C4-2B (cell line): Measurements from ENCODE around the gene CFAP77.
"Not testable (repeated sequence)": the region's sequence is repeated elsewhere in the genome, so short reads cannot be mapped to it uniquely, and the experiment has no call there.

Source experiments
- H3K27ac ChIP-seq: fragments of 450-650 bp; 2 replicates; pipeline ENCODE4 v1.5.1; 2017
- ZFX ChIP-seq: fragments of 450-650 bp; IDR thresholded peaks from 2 replicates; pipeline ENCODE4 v1.6.1; 2017
- TF ChIP-seq, protein P1 (sequence below): fragments of 450-650 bp; conservative IDR thresholded peaks from 2 replicates; pipeline ENCODE4 v1.5.1; 2017; ENCODE audit warnings: mild to moderate bottlenecking

CFAP77 gene

DNA sequence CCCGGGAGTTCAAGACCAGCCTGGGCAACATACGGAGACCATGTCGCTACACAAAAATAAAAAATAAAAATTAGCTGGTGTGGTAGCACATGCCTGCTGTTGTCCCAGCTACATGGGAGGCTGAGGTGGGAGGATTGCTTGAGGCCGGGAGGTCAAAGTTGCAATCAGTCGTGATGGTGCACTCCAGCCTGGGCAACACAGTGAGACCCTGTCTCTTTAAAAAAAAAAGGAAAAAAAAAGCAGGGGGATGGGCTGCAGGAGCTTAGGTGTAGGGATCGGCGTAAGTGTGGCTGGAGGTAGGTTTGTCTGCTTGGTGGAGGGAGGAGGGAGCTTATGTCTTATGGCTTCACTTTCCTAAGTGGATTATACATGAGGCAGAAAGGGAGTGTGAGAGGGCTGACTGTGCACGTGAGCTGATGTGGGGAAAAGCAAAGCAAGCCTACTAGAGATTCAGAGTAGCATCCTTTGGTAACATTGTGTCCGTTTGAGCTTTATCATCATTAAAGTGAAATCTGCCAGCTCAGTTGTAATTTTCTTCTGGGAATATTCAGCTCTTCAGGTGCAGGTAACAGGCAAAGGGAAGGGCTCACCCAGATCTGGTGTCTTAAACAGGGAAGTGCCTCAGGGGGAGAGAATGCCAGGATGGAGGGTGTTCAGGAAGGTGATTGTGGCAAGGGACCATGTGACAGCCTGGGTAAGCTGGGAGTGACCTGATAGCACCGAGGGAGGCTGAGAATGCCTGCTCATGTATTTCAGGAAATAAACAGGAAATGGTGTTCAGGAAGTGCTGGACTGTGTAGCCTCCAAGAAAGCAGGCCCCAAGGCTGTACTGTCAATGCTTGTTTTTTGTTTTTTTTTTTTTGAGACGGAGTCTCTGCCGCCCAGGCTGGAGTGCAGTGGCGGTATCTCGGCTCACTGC lies 37.6 kb upstream of the CFAP77 start:
- TF ChIP-seq, protein P1, sequence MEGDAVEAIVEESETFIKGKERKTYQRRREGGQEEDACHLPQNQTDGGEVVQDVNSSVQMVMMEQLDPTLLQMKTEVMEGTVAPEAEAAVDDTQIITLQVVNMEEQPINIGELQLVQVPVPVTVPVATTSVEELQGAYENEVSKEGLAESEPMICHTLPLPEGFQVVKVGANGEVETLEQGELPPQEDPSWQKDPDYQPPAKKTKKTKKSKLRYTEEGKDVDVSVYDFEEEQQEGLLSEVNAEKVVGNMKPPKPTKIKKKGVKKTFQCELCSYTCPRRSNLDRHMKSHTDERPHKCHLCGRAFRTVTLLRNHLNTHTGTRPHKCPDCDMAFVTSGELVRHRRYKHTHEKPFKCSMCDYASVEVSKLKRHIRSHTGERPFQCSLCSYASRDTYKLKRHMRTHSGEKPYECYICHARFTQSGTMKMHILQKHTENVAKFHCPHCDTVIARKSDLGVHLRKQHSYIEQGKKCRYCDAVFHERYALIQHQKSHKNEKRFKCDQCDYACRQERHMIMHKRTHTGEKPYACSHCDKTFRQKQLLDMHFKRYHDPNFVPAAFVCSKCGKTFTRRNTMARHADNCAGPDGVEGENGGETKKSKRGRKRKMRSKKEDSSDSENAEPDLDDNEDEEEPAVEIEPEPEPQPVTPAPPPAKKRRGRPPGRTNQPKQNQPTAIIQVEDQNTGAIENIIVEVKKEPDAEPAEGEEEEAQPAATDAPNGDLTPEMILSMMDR = no peak
- no peak for TF ChIP-seq ZFX
- H3K27ac ChIP-seq = no peak overlapping the region; the same call in 1 of the 2 replicates

DNA sequence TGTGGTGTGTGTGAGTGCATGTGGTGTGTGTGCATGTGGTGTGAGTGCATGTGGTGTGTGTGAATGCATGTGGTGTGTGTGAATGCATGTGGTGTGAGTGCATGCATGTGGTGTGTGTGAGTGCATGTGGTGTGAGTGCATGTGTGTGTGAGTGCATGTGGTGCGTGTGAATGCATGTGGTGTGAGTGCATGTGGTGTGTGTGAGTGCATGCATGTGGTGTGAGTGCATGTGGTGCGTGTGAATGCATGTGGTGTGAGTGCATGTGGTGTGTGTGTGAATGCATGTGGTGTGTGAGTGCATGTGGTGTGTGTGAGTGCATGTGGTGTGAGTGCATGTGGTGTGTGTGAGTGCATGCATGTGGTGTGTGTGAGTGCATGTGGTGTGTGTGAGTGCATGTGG lies 32.2 kb upstream of the CFAP77 start:
- H3K27ac ChIP-seq = not testable (repeated sequence)

DNA sequence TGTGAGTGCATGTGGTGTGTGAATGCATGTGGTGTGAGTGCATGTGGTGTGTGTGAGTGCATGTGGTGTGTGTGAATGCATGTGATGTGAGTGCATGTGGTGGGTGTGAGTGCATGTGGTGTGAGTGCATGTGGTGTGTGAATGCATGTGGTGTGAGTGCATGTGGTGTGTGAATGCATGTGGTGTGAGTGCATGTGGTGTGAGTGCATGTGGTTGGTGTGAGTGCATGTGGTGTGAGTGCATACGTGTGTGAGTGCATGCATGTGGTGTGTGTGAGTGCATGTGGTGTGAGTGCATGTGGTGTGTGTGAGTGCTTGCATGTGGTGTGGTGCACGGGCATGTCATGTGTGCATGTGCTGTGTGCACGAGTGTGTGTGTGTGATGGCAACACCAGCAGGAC lies 31.6 kb upstream of the CFAP77 start:
- not testable (repeated sequence) for H3K27ac ChIP-seq

DNA sequence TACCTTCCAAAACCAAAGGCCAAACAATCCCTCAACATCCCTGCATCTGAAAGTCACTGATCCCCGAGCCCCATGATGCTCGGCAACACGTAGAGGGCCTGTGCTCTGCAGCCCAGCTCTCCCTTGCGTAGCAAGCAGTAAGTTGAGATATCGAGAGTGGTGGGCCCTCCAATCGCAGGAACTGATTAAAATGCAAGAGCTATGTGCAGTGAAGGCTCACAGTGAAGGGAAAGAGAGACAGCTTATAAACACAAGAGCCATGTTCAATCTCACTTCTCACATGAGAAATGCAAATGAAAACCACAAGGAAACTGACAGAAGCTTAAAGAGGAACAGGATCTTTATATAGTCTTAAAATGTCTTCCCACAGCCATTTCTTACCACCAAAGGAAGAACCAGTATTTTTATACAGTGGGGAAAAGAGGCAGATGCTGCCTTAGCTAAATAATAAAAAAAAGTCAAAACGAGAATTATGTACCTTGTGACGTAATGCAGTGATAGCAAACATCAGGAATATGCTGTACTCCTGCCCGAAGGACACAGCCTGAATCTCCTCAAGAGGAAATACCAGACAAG lies 28.0 kb upstream of the CFAP77 start:
- peak overlapping the region; percentile 55 for H3K27ac ChIP-seq
- TF ChIP-seq ZFX = no peak
- TF ChIP-seq, protein P1 = no peak

DNA sequence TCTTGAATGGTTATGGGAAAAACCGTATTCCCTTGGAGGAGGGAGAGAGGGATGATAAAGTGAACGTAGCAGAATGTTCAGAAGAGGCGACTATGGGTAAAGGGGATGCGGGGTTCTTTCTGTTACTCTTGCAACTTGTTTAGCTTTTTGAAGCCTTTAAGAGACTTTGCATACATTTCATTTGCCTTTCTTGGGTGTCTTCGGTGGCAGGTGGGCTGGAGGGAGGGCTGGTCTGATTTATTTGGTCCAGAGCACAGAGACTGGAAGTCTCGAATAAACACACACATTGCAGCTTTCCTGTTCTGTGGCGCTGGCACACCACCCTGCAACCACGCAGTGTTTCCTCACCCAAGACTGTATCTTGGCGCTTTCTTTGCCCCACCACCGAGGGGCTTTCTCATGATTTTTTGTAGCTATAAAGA lies 26.5 kb upstream of the CFAP77 start:
- H3K27ac ChIP-seq = no peak overlapping the region
- no peak for TF ChIP-seq ZFX
- TF ChIP-seq, protein P1 = no peak

DNA sequence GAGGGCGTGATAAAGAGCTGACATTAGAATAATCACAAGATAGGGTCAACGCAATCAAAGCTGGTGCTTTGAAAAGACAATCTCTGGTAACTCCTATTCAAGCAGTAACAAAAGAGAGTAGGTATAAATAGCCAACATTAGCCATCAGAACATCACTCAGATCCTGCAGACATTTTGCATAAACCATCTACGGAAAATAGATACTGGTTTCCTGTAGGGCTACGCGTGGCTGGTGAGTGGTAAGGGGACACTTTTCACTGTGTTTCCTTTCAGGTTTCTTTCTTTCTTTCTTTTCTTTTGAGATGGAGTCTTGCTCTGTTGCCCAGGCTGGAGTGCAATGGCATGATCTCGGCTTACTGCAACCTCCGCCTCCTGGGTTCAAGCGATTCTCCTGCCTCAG lies 25.6 kb upstream of the CFAP77 start:
- no peak overlapping the region for H3K27ac ChIP-seq

DNA sequence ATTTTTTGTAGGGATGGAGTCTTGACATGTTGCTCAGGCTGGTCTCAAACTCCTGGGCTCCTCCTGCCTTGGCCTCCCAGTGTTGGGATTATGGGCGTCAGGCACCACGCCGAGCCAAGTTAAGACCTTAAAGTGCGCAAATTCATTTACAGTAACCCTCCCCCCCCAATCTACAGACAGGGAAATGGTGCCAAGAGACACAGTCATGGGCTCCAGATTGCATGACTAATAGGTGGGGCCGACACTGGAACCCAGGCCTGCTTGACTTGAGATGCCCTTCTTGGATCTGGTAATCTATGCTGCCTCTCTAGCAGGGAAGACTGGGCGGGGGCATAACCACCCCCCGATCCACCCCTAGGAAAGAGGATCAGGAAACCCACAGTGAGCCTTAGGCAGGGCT lies 22.9 kb upstream of the CFAP77 start:
- no peak for TF ChIP-seq ZFX
- TF ChIP-seq, protein P1 = no peak
- no peak overlapping the region for H3K27ac ChIP-seq

More for the DNA sequence above, 25.6 kb upstream of the CFAP77 start:
- TF ChIP-seq, protein P1 = no peak
- no peak for TF ChIP-seq ZFX

DNA sequence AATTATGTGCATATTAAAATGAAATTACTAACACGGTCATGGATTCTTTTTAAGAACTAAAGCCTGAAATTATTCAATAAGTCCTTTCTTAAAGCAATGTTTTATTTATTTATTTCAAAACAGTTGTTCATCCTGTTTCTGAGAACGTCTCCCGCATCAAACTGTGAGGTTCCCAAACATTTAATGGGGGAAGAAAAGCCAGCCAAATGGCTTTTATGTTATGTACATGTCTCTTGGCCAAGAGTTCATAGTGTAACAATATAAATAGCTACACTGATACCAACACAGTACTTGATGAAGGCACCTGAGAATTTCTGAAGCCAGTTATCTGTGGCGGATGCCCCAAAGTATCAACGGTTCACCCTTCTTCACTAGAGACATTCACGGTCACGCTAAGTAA lies 19.0 kb upstream of the CFAP77 start:
- TF ChIP-seq ZFX = no peak
- TF ChIP-seq, protein P1 = no peak
- no peak overlapping the region for H3K27ac ChIP-seq
